GM19025 (cell line): ENCODE results near the gene CDC16.

Experiments
- ATAC-seq: cut with Tn5 transposase; IDR thresholded peaks from one replicate; pipeline ENCODE4 v1.9.1; 2021; ENCODE audit warnings: mild to moderate bottlenecking, low read depth, moderate library complexity; ENCODE audit not compliant: unreplicated experiment

Gene CDC16

DNA sequence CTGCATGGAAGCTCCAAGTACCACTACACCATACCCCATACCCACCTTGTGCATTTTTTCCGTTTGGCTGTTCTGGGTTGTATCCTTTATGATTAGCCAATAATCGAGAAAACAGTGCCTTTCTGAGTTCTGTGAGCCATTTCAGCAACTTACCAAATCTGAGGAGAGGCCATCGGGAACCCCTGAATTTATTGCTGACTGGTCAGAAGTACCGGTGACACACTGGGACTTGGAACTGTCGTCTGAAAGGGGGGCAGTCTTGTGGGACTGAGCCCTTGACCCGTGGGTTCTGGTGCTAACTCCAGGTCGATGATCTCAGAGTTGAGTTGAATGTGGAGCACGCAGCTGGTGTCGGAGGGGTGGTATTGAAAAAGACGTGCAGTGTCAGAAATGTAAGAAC, 61.8 kb downstream of the CDC16 start:
- no peak for ATAC-seq

DNA sequence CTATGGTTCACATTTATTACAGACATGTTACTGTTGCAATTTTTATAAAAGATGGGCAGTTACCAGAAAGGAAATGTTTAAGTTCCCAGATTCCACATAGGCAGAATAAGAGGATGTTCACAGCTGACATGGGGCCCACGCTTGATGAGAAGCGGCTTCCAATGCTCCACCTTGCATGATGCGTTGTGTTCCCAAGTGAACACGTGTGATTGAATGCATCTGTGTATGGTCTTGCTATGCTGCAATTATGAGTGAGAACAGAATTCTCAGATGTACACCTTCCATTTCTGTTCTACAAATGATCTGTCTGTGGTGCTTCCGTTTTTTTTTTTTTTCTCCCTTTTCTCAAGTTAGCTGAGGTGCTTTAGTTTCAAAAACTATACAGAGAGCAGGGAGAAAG, 62.2 kb downstream of the CDC16 start:
- ATAC-seq = no peak

GRCh38 chr13:114298866-114299265, 64.2 kb downstream of the CDC16 start:
- no peak for ATAC-seq

DNA sequence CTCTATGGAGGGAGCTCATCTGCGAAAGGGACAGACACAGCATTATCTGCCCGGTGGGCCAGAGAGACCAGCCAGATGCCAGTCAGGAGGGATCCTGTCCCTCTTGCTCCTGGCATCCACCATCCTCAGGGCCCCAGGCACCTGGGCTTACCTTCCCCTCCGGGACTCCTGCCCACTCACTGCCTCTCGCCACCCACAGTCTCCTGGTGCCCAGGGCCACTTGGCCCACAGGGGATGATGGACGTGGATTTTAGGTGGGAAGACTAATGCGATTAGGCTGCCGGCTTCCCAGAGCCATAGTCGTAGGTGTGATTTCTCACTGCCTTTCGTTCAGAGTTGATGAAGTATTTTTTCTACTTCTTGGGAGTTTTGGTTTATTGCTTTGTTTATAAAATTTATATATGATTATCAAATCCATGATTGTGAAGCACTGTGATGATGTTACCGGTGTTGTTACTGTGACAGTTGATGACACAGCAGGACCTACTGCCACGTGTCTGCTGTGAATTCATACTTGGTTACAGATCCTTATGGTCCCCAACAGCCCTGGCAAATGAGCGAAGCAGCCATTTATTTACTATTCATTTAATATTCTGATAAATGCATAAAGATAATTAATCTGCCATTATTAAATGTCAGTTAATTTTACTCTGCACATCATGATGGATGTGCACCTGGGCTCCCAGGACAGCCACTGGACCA, 65.1 kb downstream of the CDC16 start:
- no peak for ATAC-seq

GRCh38 chr13:114303700-114304327, 69.1 kb downstream of the CDC16 start:
- ATAC-seq = no peak

DNA sequence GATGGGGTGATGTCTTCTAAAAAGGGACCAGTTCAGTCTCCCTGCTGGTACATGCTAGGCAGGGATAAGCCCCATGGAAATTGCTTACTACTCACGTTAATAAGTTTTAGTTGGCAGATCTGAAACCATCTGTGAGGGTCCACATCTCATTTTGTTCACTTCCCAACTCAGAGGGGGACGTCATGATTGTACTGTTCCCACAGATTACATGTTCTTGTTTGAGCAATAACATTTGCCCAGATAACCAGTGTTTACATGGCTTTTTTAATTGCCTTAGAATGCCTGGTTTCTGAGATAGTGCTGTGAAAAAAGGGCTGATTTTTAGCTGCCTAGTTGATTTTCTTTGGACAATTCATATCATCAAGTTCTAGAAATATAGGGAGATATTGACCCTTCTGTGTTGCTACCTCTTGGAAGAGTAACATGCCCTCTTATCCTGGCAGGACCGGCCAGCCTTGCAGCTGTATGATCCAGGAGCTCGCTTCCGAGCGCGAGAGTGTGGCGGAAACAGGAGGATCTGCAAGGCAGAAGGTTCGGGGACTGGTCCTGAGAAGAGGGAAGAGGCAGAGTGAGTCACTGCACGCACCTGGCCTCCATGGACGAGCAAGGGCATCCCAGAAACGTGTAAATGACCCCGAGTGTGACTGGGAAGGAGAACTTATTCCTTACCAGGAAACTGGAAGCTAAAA, 69.8 kb downstream of the CDC16 start:
- ATAC-seq = no peak

- ATAC-seq = no peak
These were observed 74.4 kb downstream of the CDC16 start for GRCh38 chr13:114309086-114309485.

GRCh38 chr13:114309806-114310410, 75.2 kb downstream of the CDC16 start:
- ATAC-seq = no peak

- ATAC-seq = no peak
These were observed 76.3 kb downstream of the CDC16 start for GRCh38 chr13:114310956-114311355.

GRCh38 chr13:114311387-114311786, 76.7 kb downstream of the CDC16 start:
- ATAC-seq = no peak

DNA sequence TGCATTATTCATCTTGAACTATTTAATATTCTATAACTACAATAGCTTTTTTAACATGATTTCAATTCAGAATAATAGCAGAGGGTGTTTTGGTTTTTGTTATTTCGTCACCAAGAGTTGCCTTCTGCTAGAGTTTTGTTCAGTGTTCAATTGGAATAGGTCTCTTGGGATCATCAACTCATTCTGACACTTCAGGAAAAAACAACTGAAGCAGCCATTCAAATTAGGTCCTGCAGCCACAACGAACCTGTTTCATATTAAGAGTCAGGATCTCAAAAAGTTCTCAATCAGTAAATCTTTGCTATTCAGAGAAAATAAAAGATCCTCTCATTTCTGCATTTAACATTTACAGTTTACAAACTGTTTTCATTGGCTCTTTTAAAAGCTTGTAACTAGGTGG, 77.2 kb downstream of the CDC16 start:
- ATAC-seq = no peak

- no peak for ATAC-seq
These were observed 78.6 kb downstream of the CDC16 start for GRCh38 chr13:114313061-114313860.

DNA sequence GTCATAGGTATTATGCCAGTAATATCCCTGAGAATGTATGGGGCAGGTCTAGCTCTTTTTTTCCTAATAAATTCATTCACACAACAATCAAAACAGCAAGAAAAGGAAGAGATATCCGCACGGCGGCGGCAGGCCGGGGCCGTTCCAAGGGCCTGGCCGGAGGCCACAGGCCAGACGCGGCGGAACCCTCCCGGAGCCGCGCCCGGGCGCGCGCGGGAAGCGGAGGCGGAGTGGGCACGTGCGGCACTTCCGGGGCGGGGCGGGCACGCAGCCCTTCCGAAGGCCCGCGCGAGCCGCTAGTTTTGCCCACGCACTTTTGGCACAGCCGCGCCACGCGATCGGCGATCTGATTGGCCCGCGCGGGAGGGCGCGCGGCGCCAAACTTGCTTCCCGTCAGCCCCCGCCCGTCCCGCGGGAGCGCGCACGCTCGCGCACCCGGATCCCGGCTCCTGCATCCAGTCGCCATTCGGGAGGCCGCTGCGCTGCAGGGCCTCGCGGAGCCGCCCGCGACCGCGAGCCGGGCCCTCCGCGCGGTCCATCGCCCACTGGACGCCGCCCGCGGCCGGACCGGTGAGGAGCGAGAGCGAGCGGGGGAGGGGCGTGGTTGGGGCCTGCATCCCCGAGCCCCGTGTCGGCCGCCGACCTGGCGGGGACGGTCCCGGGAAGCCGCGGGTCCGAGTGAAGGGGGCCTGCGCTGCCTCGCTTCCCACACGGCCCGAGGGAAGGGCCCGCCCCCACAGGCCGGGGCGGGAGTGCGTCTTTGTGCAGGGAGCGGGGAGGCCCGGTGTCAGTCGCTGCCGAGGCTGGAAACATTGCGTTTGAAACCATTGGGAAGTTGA, 79.6 kb downstream of the CDC16 start, which contains the start of gene CHAMP1:
TSS of gene CHAMP1 (plus strand) at position 430 of the 839 bp plus-strand sequence. CDS start 9,340 bp downstream, outside the sequence.
- ATAC-seq = peak; percentile 86

DNA sequence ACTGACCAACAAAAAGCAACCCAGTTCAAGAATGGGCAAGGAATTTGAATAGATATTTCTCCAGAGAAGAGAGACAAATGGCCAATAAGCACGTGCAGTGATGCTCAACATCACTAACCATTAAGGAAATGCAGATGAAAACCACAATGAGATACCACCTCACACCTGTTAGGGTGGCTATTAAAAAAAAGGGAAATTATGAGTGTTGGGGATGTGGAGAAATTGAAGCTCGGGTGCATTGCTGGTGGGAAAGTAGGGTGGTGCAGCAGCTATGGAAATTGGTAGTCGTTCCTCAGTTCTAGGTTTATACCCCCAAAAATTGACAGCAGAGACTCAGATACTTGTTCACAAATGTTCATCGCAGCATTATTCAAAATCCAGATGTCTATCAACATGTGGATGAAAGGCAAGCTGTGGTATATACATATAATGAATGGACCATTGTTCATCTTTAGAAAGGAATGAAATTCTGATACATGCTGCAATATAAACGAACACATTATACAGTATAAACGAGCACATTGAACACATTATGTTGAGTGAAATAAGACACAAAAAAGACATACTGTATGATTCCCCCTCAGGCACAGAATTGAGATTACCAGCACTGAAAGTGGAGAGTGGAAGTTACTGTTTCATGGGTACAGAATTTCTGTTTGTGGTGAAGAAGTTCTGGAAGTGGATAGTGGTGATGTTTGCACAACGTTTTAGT, 80.5 kb downstream of the CDC16 start:
- ATAC-seq = no peak

DNA sequence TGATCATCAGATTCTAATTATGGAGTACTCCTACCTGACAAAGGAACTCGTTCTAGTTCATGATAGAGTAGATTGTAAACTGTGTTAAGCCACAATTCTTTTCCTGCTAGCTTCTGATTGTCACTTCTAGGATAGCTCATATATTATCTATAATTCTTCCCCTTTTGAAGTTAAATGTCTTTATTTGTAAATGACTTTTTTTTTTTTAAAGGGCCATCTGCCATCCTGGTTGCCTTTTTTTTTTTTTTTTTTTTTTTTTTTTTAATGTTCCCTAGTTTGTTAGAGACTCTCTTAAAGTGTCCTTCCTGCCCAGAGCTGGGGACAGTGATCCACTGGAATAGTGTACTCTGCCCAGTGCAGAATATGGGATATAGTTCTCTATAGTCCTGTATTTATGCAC, 83.9 kb downstream of the CDC16 start:
- ATAC-seq = no peak

DNA sequence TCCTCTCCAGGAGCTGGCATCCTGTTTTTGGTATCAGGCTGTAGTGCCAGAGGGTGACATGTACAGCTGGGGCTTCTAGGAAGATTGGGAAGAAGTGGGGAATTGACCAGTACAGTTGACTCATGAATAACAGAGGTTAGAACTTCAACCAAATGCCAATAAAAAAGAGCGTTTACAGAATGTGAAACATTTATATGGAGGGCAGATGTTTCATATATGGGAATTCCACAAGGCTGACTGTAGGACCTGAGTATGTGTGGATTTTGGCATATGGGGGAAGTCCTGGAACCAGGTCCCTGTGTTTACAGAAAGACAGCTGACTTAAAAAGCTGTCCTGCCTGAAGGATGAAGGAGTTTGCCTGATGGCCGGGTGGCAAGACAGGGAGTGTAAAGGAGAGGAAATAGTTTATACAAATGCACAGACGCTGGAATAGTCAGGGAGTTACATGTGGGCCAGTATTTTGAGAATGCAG, 84.8 kb downstream of the CDC16 start:
- ATAC-seq = no peak

DNA sequence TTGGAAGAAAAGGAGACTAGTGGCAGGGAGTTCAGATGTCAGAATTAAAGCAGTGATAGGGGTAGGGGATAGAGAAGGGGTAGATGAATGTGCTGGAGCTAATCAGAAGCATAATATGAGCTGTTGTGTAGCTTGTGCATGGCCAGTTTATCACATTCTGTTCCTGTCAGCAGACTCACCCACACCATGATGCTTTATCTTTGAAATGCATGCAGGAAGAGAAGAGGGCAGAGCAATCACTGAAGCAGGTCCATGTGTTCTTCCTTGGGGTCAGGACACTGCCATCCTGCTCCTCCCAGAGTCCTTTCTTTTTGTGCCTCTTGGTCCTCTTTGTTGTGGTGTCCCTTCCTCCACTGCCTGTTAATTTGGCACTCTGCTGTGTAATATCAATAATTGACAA, 85.4 kb downstream of the CDC16 start:
- ATAC-seq = no peak

DNA sequence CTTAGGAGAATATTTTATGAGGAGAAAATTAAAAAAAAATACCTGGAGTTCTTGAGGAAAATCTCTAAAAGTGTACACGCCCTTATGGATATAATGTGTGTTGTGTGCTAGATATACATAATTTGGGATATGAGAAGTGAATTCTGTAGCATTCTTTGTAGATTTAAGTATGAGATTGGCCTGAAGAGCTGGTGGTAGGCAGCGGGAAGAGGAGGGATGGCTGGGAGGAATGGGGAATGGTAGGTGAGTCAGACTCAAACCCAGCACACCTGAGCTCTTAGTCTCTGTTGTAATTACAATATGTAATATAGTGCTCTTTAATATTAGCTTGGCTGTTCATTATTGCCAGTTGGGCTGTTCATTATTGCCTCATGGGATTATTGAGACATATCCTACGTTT, 86.6 kb downstream of the CDC16 start:
- ATAC-seq = no peak
